Activated CD4-positive, alpha-beta T cell treated with anti-CD3 and anti-CD28 coated beads for 36 hours (primary cell): Measurements from ENCODE around the gene MAPK1IP1L. TPM values are rescaled to one million over a fixed set of nuclear protein-coding genes. Genes with fewer than 3 reads are reported as not detected.
"Not testable (repeated sequence)": the region's sequence is repeated elsewhere in the genome, so short reads cannot be mapped to it uniquely, and the experiment has no call there.

ENCODE experiments used
- ATAC-seq: fragments of 200-7000 bp; cut with Tn5 transposase; one replicate; pipeline ENCODE4 v1.10.0; 2021; ENCODE audit warnings: mild to moderate bottlenecking, moderate library complexity
- CTCF ChIA-PET: fragments of 350-600 bp; sonication (Branson Sonifier 250); formaldehyde crosslinking; loops from one replicate; lab custom pipeline; 2021; ENCODE audit warnings: antibody characterized with exemption; lab: Charles Lee
- POLR2A ChIA-PET: fragments of 350-600 bp; sonication (Branson Sonifier 250); formaldehyde crosslinking; loops from one replicate; lab custom pipeline; 2021; ENCODE audit warnings: antibody characterized with exemption, inconsistent platforms; lab: Charles Lee
- DNase-seq: peaks from one replicate; pipeline ENCODE4 v3.0.0-alpha.2; 2020
- H3K27ac Mint-ChIP-seq: one replicate; pipeline ENCODE4 v1.8.0; 2021; ENCODE audit warnings: mixed read lengths
- H3K27me3 Mint-ChIP-seq: one replicate; pipeline ENCODE4 v1.8.0; 2021; ENCODE audit warnings: mixed read lengths
- H3K36me3 Mint-ChIP-seq: one replicate; pipeline ENCODE4 v1.8.0; 2021; ENCODE audit warnings: low read depth, mixed read lengths
- H3K4me1 Mint-ChIP-seq: one replicate; pipeline ENCODE4 v1.8.0; 2021; ENCODE audit warnings: mixed read lengths
- H3K4me3 Mint-ChIP-seq: one replicate; pipeline ENCODE4 v1.8.0; 2021; ENCODE audit warnings: mild to moderate bottlenecking, moderate library complexity, mixed read lengths
- H3K9me3 Mint-ChIP-seq: one replicate; pipeline ENCODE4 v1.8.0; 2021; ENCODE audit warnings: low read depth, mixed read lengths
- intact Hi-C, 2 experiments: fragments of 100-400 bp; cut with DNase I in 1 of 2; cut with micrococcal nuclease in 1 of 2; formaldehyde crosslinking; loops; one replicate each; pipeline versions ENCODE4 v1.14.2 to v1.15.1; 2022 to 2024; cut with DNase I, micrococcal nuclease
- total RNA-seq, 2 experiments: library from RNA; stranded (reverse); gene quantifications; one replicate each; pipeline ENCODE4 v1.2.3, GENCODE V29; 2021

MAPK1IP1L gene
- total RNA-seq, 2 experiments from 2014 or later, result 98.6 to 180 TPM

- POLR2A ChIA-PET, result interaction anchor here (1.0 to 3.9 kb wide), 3 partner anchors 9 to 24 kb away, joined by 3 to 31 read pairs (median 3); partner anchors contain the start of gene MAPK1IP1L
Observed at GRCh38 chr14:55028476-55028875, 23.0 kb upstream of the MAPK1IP1L start.

GRCh38 chr14:55031190-55031589, 20.3 kb upstream of the MAPK1IP1L start:
- ChIA-PET CTCF (interaction anchor here (0.7 to 6.8 kb wide), 4 partner anchors 11 to 149 kb away, joined by 3 to 46 read pairs (median 8); partner anchors contain the start of gene MAPK1IP1L), POLR2A (no interaction called here)
- ATAC-seq (no peak), DNase-seq (no peak)
- intact Hi-C loops, result no loop called here
- no peak overlapping the region for H3K27ac Mint-ChIP-seq
- H3K4me1 Mint-ChIP-seq, result peaks cover 32% of the 10 kb centered on the region
- peaks cover 22% of the 10 kb centered on the region for H3K36me3 Mint-ChIP-seq
- no peaks in the 10 kb centered on the region for H3K27me3 Mint-ChIP-seq
- no peak overlapping the region for H3K4me3 Mint-ChIP-seq
- H3K9me3 Mint-ChIP-seq, result no peaks in the 10 kb centered on the region

More at GRCh38 chr14:55028476-55028875, 23.0 kb upstream of the MAPK1IP1L start:
- peaks cover 25% of the 10 kb centered on the region for H3K36me3 Mint-ChIP-seq
- H3K27ac Mint-ChIP-seq, result peak overlapping the region; percentile 97
- H3K4me3 Mint-ChIP-seq, result peak overlapping the region; percentile 95
- no peak for DNase-seq
- no peaks in the 10 kb centered on the region for H3K9me3 Mint-ChIP-seq
- H3K4me1 Mint-ChIP-seq, result peaks cover 44% of the 10 kb centered on the region
- no peak for ATAC-seq
- intact Hi-C loops, result loop anchor here in 1 of 2 experiments (5.0 kb wide), 1 partner anchor 244 kb away; the partner anchor contains the start of gene FBXO34
- H3K27me3 Mint-ChIP-seq, result no peaks in the 10 kb centered on the region
- CTCF ChIA-PET, result interaction anchor here (0.7 to 6.8 kb wide), 5 partner anchors 18 to 126 kb away, joined by 3 to 46 read pairs (median 5); partner anchors contain the start of genes GCH1 and MAPK1IP1L

- H3K9me3 Mint-ChIP-seq, intact Hi-C loops, DNase-seq, H3K4me3 Mint-ChIP-seq, H3K27ac Mint-ChIP-seq, H3K4me1 Mint-ChIP-seq, H3K27me3 Mint-ChIP-seq, ATAC-seq: not testable (repeated sequence)
- ChIA-PET CTCF (interaction anchor here (0.6 to 2.1 kb wide), 3 partner anchors 9 to 240 kb away, joined by 3 to 4 read pairs (median 3); partner anchors contain the start of gene MAPK1IP1L), POLR2A (interaction anchor here (0.7 to 1.4 kb wide), 3 partner anchors 9 to 802 kb away, joined by 3 to 5 read pairs (median 3); partner anchors contain the start of genes SOCS4 and WDHD1)
- H3K36me3 Mint-ChIP-seq, result peaks cover 38% of the 10 kb centered on the region
Observed at GRCh38 chr14:55037995-55038394, 13.5 kb upstream of the MAPK1IP1L start.

GRCh38 chr14:55038708-55039107, 12.7 kb upstream of the MAPK1IP1L start:
- ChIA-PET CTCF (interaction anchor here (0.9 kb wide), 1 partner anchor 13 kb away, joined by 3 read pairs; the partner anchor contains the start of gene MAPK1IP1L), POLR2A (interaction anchor here (0.7 to 1.4 kb wide), 3 partner anchors 10 to 802 kb away, joined by 3 to 5 read pairs (median 3); partner anchors contain the start of genes SOCS4 and WDHD1)
- Mint-ChIP-seq H3K27me3 (no peaks in the 10 kb centered on the region), H3K36me3 (peaks cover 43% of the 10 kb centered on the region), H3K27ac (no peak overlapping the region), H3K9me3 (no peaks in the 10 kb centered on the region), H3K4me3 (no peak overlapping the region), H3K4me1 (peaks cover 8% of the 10 kb centered on the region)
- intact Hi-C loops, result no loop called here
- DNase-seq (no peak), ATAC-seq (peak; percentile 33)

- H3K9me3 Mint-ChIP-seq, result no peaks in the 10 kb centered on the region
- intact Hi-C loops, result no loop called here
- no peaks in the 10 kb centered on the region for H3K27me3 Mint-ChIP-seq
- ATAC-seq (no peak), DNase-seq (no peak)
- H3K4me3 Mint-ChIP-seq, result no peak overlapping the region
- peaks cover 12% of the 10 kb centered on the region for H3K4me1 Mint-ChIP-seq
- POLR2A ChIA-PET, result no interaction called here
- H3K36me3 Mint-ChIP-seq, result peaks cover 22% of the 10 kb centered on the region
- no peak overlapping the region for H3K27ac Mint-ChIP-seq
- CTCF ChIA-PET, result interaction anchor here (1.0 to 1.6 kb wide), 2 partner anchors 17 to 49 kb away, joined by 3 to 4 read pairs; partner anchors contain the start of genes SOCS4 and WDHD1
Observed at GRCh38 chr14:55043528-55043927, 7.9 kb upstream of the MAPK1IP1L start.

- ChIA-PET CTCF (interaction anchor here (0.6 to 3.8 kb wide), 5 partner anchors 13 to 293 kb away, joined by 3 to 46 read pairs (median 5); partner anchors contain the start of genes SOCS4 and WDHD1), POLR2A (interaction anchor here (1.6 kb wide), 1 partner anchor 18 kb away, joined by 4 read pairs; the partner anchor contains the start of genes SOCS4 and WDHD1)
- no peaks in the 10 kb centered on the region for H3K9me3 Mint-ChIP-seq
- H3K4me3 Mint-ChIP-seq, result no peak overlapping the region
- peaks cover 9% of the 10 kb centered on the region for H3K4me1 Mint-ChIP-seq
- H3K27me3 Mint-ChIP-seq, result no peaks in the 10 kb centered on the region
- ATAC-seq (no peak), DNase-seq (no peak)
- H3K27ac Mint-ChIP-seq, result peak overlapping the region; percentile 10
- intact Hi-C loops, result no loop called here
- peaks cover 14% of the 10 kb centered on the region for H3K36me3 Mint-ChIP-seq
Observed at GRCh38 chr14:55045087-55045486, 6.4 kb upstream of the MAPK1IP1L start.

- Mint-ChIP-seq H3K27ac (no peak overlapping the region), H3K4me3 (no peak overlapping the region), H3K27me3 (no peaks in the 10 kb centered on the region), H3K36me3 (peaks cover 19% of the 10 kb centered on the region), H3K4me1 (peaks cover 16% of the 10 kb centered on the region), H3K9me3 (no peaks in the 10 kb centered on the region)
- ChIA-PET POLR2A (interaction anchor here (0.6 kb wide), 1 partner anchor 19 kb away, joined by 3 read pairs; no protein-coding TSS in a partner anchor), CTCF (interaction anchor here (0.6 to 3.8 kb wide), 5 partner anchors 10 to 213 kb away, joined by 3 to 46 read pairs (median 4); no protein-coding TSS in a partner anchor)
- DNase-seq, result no peak
- intact Hi-C loops, result no loop called here
- no peak for ATAC-seq
Observed at GRCh38 chr14:55047301-55048053, 4.0 kb upstream of the MAPK1IP1L start.

- Mint-ChIP-seq H3K36me3 (peaks cover 19% of the 10 kb centered on the region), H3K27me3 (no peaks in the 10 kb centered on the region), H3K4me3 (no peak overlapping the region), H3K4me1 (peaks cover 31% of the 10 kb centered on the region), H3K27ac (no peak overlapping the region), H3K9me3 (no peaks in the 10 kb centered on the region)
- POLR2A ChIA-PET, result no interaction called here
- CTCF ChIA-PET, result no interaction called here
- DNase-seq, result no peak
- ATAC-seq, result no peak
- intact Hi-C loops, result no loop called here
Observed at GRCh38 chr14:55048900-55049436, 2.5 kb upstream of the MAPK1IP1L start.

GRCh38 chr14:55051165-55051422, 353 bp upstream of the MAPK1IP1L start:
- no peak for ATAC-seq
- intact Hi-C loops, result loop anchor here (1.0 to 10.0 kb wide), 11 partner anchors 24 to 654 kb away; partner anchors contain the start of genes GCH1 (in 2 of the 2), SOCS4 (in 2 of the 2), WDHD1 (in 2 of the 2) and ATG14 (in 1 of the 2)
- POLR2A ChIA-PET, result interaction anchor here (0.6 to 3.2 kb wide), 6 partner anchors 9 to 140 kb away, joined by 3 to 31 read pairs (median 5); partner anchors contain the start of genes SOCS4 and WDHD1
- peak overlapping the region; percentile 96 for H3K27ac Mint-ChIP-seq
- no peak for DNase-seq
- H3K4me1 Mint-ChIP-seq, result peaks cover 33% of the 10 kb centered on the region
- peaks cover 29% of the 10 kb centered on the region for H3K36me3 Mint-ChIP-seq
- CTCF ChIA-PET, result interaction anchor here (0.6 to 2.8 kb wide), 26 partner anchors 8 to 1444 kb away, joined by 3 to 24 read pairs (median 3); partner anchors contain the start of genes SOCS4 and WDHD1
- no peaks in the 10 kb centered on the region for H3K27me3 Mint-ChIP-seq
- H3K4me3 Mint-ChIP-seq, result peak overlapping the region; percentile 82
- no peaks in the 10 kb centered on the region for H3K9me3 Mint-ChIP-seq

GRCh38 chr14:55052269-55052930, 953 bp downstream of the MAPK1IP1L start:
- H3K27me3 Mint-ChIP-seq, result no peaks in the 10 kb centered on the region
- ChIA-PET POLR2A (interaction anchor here (0.7 to 3.2 kb wide), 7 partner anchors 8 to 137 kb away, joined by 3 to 31 read pairs (median 6); partner anchors contain the start of genes SOCS4 and WDHD1), CTCF (interaction anchor here (0.6 to 2.8 kb wide), 12 partner anchors 10 to 378 kb away, joined by 3 to 24 read pairs (median 4); partner anchors contain the start of genes SOCS4 and WDHD1)
- H3K4me1 Mint-ChIP-seq, result peaks cover 33% of the 10 kb centered on the region
- no peaks in the 10 kb centered on the region for H3K9me3 Mint-ChIP-seq
- peaks cover 31% of the 10 kb centered on the region for H3K36me3 Mint-ChIP-seq
- H3K4me3 Mint-ChIP-seq, result peak overlapping the region; percentile 82
- ATAC-seq (peak; percentile 30), DNase-seq (no peak)
- H3K27ac Mint-ChIP-seq, result peak overlapping the region; percentile 96
- intact Hi-C loops, result loop anchor here (1.0 to 10.0 kb wide), 7 partner anchors 16 to 655 kb away; partner anchors contain the start of genes ATG14 (in 1 of the 2), CDKN3 (in 1 of the 2), GCH1 (in 1 of the 2) and KTN1 (in 1 of the 2)
